Activated CD8-positive, alpha-beta memory T cell treated with anti-CD3 and anti-CD28 coated beads for 1 hour (primary cell): ENCODE measurements around the gene NUCB1.
"Not testable (repeated sequence)": the region's sequence is repeated elsewhere in the genome, so short reads cannot be mapped to it uniquely, and the experiment has no call there.

ENCODE experiments used
- DNase-seq, 2 donors: peaks; one replicate each; pipeline ENCODE4 v3.0.0-alpha.2; 2020; ENCODE audit warnings: low read depth in 1 of 2; ENCODE audit errors: extremely low read depth in 1 of 2

Gene NUCB1

GRCh38 chr19:48874303-48875135, 25.6 kb upstream of the NUCB1 start:
- no peak for DNase-seq

GRCh38 chr19:48876043-48876981, 23.8 kb upstream of the NUCB1 start:
- not testable (repeated sequence) for DNase-seq

- no peak for DNase-seq
Measured at GRCh38 chr19:48877855-48878195, 22.3 kb upstream of the NUCB1 start.

- DNase-seq = no peak
Measured at GRCh38 chr19:48878196-48879024, 21.7 kb upstream of the NUCB1 start.

GRCh38 chr19:48879025-48879637, 21.0 kb upstream of the NUCB1 start:
- no peak for DNase-seq

- DNase-seq = not testable (repeated sequence)
Measured at GRCh38 chr19:48879696-48880095, 20.4 kb upstream of the NUCB1 start.

- no peak for DNase-seq
Measured at GRCh38 chr19:48881741-48882657, 18.1 kb upstream of the NUCB1 start.

- no peak for DNase-seq
Measured at GRCh38 chr19:48883726-48884125, 16.4 kb upstream of the NUCB1 start.

GRCh38 chr19:48887861-48888612, 12.1 kb upstream of the NUCB1 start:
- no peak for DNase-seq

- DNase-seq = not testable (repeated sequence)
Measured at GRCh38 chr19:48889496-48889895, 10.6 kb upstream of the NUCB1 start.

GRCh38 chr19:48890551-48890950, 9.6 kb upstream of the NUCB1 start:
- no peak for DNase-seq

GRCh38 chr19:48895226-48895625, 4.9 kb upstream of the NUCB1 start:
- no peak for DNase-seq

GRCh38 chr19:48896191-48896720, 3.9 kb upstream of the NUCB1 start:
- no peak for DNase-seq

GRCh38 chr19:48897181-48897580, 2.9 kb upstream of the NUCB1 start:
- no peak for DNase-seq

GRCh38 chr19:48899386-48899749, 744 bp upstream of the NUCB1 start:
- DNase-seq = not testable (repeated sequence)

- no peak for DNase-seq
Measured at GRCh38 chr19:48900477-48901406, 630 bp downstream of the NUCB1 start.

- not testable (repeated sequence) for DNase-seq
Measured at GRCh38 chr19:48902291-48902690, 2.2 kb downstream of the NUCB1 start.
